ENCODE data around the gene CHI3L2. TPM values are rescaled to one million over a fixed set of nuclear protein-coding genes. Genes with fewer than 3 reads are reported as not detected.
A peak's percentile ranks its signal among the peaks of the same experiment; 100 is the strongest.

The CHI3L2 gene
- total and polyA plus RNA-seq, 11 donors: 1.0 to 23.0 (median 2.1) TPM; not detected in 1

- DNase-seq (no peak), ATAC-seq (no peak)
- 51 to 67% (median 62%) methylated on average over 1 of the region's 1 CpG for WGBS, 4 donors
- intact Hi-C loops (cut with DNase I): no loop called here
- Histone ChIP-seq H3K4me3 (no peak overlapping the region), H3K4me1 (peaks cover 0 to 41% (median 4%) of the 10 kb centered on the region in 12 donors), H3K9me3 (no peaks in the 10 kb centered on the region), H3K27ac (no peak overlapping the region), H3K27me3 (peaks cover 0 to 16% (median 4%) of the 10 kb centered on the region in 9 donors), H3K36me3 (no peaks in the 10 kb centered on the region)
- TF ChIP-seq CTCF (IDR thresholded peaks at IDR 0.05) (no peak), POLR2A (IDR thresholded peaks at IDR 0.05) (no peak)
Observed at GRCh38 chr1:111208921-111209320, 18.6 kb upstream of the CHI3L2 start.

- TF ChIP-seq POLR2A (IDR thresholded peaks at IDR 0.05) (no peak), CTCF (IDR thresholded peaks at IDR 0.05) (no peak)
- Histone ChIP-seq H3K9me3 (no peaks in the 10 kb centered on the region), H3K4me1 (peaks cover 0 to 43% (median under 1%) of the 10 kb centered on the region in 12 donors), H3K27ac (no peak overlapping the region), H3K4me3 (no peak overlapping the region), H3K27me3 (peaks cover 0 to 9% (median 0%) of the 10 kb centered on the region in 9 donors), H3K36me3 (no peaks in the 10 kb centered on the region)
- ATAC-seq (no peak), DNase-seq (no peak)
- intact Hi-C loops (cut with DNase I): no loop called here
- WGBS, 4 donors: 69 to 90% (median 88%) methylated on average over 4 of the region's 4 CpGs
Observed at GRCh38 chr1:111209622-111210021, 17.9 kb upstream of the CHI3L2 start.

- Histone ChIP-seq H3K4me1 (peaks cover 0 to 46% (median 0%) of the 10 kb centered on the region in 12 donors), H3K9me3 (no peaks in the 10 kb centered on the region), H3K36me3 (no peaks in the 10 kb centered on the region), H3K4me3 (no peak overlapping the region), H3K27me3 (peaks cover 0 to 7% (median 0%) of the 10 kb centered on the region in 9 donors), H3K27ac (no peak overlapping the region)
- 92 to 97% (median 94%) methylated on average over 1 of the region's 1 CpG for WGBS, 4 donors
- ATAC-seq (no peak), DNase-seq (no peak)
- intact Hi-C loops (cut with DNase I): no loop called here
- TF ChIP-seq POLR2A (IDR thresholded peaks at IDR 0.05) (no peak), CTCF (IDR thresholded peaks at IDR 0.05) (no peak)
Observed at GRCh38 chr1:111211921-111212320, 15.6 kb upstream of the CHI3L2 start.

- TF ChIP-seq CTCF (IDR thresholded peaks at IDR 0.05) (no peak), POLR2A (IDR thresholded peaks at IDR 0.05) (no peak)
- WGBS, 4 donors: 75 to 86% (median 82%) methylated on average over 5 of the region's 5 CpGs
- peaks cover 0 to 55% (median 0%) of the 10 kb centered on the region in 12 donors for H3K4me1 ChIP-seq
- peak overlapping the region in 1 of 12 donors; percentile 25 for H3K27ac ChIP-seq
- H3K4me3 ChIP-seq: no peak overlapping the region
- DNase-seq: no peak
- no peaks in the 10 kb centered on the region for H3K36me3 ChIP-seq
- H3K27me3 ChIP-seq: peaks cover 0 to 7% (median 0%) of the 10 kb centered on the region in 9 donors
- intact Hi-C loops (cut with DNase I): no loop called here
- no peak for ATAC-seq
- H3K9me3 ChIP-seq: no peaks in the 10 kb centered on the region
Observed at GRCh38 chr1:111212634-111213335, 14.7 kb upstream of the CHI3L2 start.

All from heart left ventricle (tissue), 16 donors.